NCI-H146 (cell line): ENCODE data around the gene IL1B.

Source experiments
- DNase-seq: peaks from one replicate; lab custom pipeline; 2025; lab: John Stamatoyannopoulos, UW

Gene IL1B

DNA sequence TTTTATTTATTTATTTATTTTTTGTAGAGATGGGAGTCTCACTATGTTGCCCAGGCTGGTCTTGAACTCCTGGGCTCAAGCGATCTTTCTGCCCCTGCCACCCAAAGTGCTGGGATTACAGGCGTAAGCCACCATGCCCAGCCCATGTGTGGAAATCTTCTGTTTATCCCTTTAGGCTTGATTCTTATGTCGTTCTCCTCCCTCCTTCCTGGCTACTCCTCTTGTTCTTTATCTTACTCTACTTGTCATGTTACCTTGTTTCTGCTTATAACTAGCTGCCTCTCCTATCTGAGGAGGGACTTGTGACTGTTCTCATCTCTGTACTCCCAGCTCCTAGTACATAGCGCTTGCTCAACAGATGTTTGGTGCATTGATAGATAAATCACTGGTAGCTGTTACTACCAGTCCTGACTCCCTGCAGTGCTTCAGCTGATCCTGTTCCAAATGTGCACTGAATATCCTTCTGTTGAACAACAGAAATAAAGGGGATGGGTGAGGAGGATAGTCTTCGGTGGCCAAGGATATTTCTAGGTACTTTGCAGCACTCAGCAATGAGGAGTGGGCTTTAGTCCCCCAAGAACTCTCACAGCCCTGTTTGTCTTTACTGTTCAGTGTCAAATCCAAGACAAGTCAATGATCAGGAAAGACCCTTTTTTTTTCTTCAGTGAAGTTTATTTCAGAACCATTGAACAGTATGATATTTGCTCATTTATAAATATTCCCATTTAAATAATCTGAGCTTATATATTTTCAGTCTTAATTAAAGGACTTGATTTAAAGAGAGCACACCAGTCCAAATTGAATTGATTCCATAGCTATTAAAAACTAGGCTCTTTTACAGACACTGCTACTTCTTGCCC, 7.2 kb downstream of the IL1B start:
- no peak for DNase-seq

DNA sequence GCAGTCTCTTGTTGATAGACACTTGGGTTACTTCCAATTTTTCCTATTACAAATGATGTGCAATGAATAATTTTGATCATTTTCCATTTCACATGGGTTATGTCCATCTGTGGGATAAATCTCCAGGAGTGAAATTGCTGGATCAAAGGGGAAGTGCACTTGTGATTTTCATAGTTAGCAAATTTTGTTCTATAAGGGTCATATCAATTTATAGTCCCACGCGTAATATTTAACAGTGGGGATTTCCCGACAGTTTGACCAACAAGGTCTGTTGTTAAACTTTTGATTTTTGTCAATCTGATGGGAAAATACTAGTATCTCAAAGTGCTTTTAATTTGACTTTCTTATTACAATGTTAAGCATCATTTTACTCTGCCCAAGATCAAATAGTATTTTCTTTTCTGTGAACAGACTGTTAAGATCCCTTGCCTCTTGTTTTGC, 8.3 kb downstream of the IL1B start:
- DNase-seq, result no peak

DNA sequence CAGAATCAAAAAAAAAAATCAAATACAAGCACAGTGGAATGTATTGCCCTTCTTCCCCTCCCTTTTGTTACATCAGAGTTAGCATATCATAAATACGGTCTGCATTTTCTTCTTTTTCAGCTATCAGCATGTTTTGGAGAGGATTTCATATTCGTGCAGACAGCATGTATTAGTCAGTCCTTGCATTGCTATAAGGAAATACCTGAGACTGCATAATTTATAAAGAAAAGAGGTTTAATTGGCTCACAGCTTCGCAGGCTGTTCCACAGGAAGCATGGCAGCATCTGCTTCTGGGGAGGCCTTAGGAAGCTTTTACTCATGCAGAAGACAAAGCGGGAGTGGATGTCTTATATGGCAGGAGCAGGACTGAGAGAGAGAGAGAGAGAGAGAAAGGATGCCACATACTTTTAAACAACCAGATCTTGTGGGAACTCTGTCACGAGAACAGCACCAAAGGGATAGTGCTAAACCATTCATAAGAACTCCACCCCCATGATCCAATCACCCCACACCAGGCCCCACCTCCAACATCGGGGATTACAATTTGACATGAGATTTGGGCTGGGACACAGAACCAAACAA, 8.9 kb downstream of the IL1B start:
- no peak for DNase-seq

DNA sequence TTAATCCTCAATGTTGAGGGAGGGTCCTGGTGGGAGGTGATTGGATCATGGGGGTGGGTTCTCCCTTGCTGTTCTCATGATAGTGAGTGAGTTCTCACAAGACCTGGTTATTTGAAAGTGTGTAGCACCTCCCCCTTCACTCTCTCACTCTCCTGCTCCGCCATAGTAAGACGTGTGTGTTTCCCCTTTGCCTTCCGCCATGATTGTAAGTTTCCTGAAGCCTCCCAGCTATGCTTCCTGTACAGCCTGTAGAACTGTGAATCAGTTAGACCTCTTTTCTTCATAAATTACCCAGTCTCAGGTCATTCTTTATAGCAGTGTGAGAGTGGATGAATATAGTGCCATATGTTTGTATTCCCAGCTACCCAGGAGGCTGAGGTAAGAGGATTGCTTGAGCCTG, 9.6 kb downstream of the IL1B start:
- no peak for DNase-seq

DNA sequence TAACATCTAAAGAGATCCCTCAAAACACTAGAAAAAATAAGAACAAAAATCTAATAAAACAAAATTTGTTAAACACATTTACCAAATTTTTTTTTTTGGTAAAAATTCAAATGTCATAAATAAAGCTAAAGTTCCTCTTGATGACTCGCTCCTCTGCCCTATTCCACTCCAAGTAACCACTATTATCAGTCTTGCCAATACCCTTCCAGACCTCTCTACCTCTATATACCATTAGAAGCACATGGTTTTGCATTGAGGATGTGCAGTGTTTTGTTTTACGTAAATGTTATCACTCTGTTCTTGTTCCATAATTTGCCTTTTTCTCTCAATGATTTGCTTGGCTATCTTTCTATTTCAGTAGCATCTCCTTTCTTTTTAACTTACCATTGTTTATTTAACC, 10.9 kb downstream of the IL1B start:
- no peak for DNase-seq

DNA sequence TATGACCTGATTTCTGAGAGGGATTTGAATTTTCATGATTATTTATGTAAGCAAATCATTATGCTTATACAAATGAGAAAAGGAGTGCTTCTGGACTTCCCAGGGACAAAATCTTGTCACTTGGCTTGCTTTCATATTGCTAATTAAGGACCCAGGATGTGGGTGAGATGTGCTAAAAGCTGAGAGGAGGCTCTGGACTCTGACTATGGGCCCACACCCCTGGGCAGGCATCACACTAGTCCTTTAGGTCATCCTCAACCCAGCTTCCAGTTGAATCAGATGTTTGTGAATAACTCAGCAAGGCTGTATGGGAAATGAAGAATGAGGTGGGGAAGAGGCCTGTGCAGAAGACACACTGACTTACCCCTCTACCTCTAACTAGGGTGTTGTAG, 11.9 kb downstream of the IL1B start:
- DNase-seq, result no peak

DNA sequence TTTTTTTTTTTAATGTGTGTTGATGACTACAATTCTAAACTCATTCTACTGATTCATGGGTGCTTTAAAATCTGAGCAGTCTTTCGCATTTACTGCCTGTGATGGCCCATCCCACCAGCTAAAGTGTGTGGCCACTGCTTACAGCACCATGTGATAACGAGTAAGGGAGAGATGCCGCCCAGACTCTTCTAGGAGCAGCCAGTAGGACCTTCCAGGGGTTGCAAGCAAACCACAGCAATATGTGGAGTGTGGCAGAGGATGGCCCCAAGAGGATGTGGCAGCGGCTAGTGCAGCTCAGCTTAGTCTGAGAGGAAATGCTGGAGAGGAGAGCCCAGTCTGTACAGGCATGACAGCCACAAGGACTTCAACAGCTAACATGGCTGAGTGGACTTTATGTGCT, 14.9 kb downstream of the IL1B start:
- no peak for DNase-seq

DNA sequence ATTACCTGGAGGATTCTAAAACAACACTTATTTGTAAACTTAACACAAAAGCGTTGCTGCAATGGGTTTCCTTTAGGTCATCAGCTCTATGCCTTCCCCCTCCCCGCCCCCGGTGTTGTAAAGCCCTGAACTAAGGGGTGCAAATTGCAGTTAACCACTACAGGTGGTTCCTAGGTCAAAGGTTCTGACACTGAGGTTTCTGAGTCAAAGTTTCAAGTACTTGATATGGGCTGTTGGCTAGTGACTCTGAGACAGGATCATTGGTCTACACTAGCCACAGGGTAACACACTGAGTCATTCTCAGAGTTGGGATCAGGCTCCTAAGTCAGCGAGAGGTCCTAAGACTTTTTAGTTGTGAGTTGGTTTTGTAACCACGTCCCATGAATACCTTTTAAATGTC, 15.4 kb downstream of the IL1B start:
- no peak for DNase-seq

DNA sequence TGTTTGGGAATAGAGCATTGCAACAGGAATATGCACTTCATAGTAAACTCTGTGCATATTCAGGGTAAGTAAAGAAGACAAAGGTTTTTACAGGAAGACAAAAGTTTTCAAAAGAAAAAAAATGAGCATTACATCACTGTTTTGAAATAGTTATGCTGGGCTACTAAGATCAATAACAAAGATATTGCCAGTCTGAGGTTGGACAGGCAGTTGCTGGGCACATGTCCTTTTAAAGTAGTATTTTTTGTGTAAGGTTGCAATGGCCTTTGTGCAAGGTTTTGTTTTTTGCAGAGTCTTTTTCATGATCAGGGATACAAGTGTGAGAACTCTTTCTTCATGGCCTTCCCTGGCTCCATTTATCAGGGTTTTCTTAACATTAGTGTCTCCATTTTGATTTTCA, 16.2 kb downstream of the IL1B start:
- DNase-seq, result no peak

DNA sequence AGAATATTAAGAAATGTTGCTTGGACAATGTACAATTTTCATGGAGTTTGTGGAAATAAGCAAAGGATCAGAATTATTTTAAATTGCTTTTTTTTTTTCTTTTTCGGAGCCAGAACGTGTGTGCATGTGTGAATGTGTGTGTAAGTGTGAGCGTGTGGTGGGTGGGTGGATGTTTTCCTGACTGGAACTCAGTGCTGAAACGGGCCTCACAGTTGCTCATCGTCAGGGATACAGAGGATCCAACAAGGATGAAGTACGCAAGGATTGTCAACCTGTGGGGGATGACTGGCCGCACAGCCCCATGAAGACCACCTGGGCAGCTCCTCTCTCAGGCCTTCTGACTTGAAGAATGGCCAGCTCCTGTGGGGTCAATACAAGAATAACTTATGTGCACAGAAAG, 17.5 kb downstream of the IL1B start:
- no peak for DNase-seq

DNA sequence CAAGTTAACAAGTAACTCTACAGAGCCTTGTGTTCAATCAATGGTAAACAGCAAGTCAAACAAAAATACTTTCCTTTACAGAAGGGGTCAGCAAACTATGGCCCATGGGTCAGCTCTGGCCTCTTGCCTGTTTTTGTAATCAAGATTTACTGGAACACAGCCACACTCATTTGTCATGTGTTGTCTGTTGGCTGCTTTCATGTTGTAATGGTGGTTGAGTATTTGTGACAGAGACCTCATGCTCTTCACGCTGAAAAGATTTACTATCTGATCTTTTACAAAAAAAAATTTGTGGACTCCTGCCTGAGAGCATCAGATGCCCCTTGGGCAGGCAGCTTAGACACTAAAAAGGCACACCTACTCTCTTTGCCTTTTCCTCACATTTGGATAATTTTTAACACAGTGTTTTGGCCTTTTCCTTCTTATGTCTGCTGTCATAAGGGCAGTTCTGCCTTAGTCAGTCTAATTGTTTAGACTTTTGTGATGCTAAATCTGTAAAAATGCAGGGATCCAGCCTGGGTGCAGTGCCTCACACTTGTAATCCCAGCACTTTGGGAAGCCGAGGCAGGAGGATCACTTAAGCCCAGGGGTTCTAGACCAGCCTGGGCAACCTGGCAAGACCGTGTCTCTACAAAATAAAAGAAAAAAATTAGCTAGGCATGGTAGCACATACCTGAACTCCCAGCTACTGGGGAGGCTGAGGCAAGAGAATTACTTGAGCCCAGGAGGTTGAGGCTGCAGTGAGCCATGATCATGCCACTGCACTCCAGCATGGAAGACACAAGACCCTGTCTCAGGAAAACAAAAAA, 18.3 kb downstream of the IL1B start:
- DNase-seq, result no peak

DNA sequence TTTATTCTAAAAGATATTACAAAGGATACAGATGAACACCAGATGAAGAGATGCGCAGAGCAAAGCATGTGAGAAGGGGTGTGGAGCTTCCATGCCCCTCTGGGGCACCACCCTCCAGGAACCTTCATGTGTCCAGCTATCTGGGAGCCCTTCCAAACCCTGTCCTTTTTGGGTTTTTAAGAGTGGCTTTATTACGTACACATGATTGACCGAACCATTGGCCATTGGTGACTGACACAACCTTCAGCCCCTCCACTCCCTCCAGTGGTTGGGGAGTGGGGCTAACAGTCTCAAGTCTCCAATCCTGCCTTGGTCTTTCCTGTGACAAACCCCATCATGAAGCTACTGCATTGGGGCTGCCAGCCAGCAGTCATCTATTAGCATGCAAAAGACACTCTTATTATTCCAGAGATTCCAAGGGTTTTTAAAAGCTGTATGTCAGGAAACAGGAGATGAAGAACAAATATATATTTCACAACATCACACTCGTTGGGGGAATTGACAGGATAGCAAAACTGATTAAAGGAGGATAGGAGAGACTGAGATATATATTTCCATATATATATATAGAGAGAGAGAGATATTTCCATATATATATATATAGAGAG, 19.4 kb downstream of the IL1B start:
- DNase-seq, result no peak

DNA sequence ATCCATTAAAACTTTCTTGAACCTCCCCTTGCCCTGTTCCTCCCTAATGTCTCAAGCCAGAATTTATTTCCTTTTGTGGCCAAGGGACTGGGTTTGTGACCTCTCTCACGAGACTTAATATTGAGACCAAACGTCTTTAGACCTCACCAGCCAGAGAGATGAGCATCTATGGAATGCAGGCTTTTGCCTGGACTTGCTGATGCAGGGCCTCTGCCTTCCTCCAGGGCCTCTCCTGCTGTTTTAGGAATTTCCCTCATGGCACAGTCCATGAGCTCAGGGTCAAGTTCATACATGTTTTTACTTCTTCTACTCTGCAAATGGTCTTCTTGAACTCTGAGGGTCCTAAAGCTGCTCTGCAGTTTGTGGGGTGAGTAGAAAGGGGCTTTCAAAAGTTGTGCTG, 22.3 kb downstream of the IL1B start:
- no peak for DNase-seq

DNA sequence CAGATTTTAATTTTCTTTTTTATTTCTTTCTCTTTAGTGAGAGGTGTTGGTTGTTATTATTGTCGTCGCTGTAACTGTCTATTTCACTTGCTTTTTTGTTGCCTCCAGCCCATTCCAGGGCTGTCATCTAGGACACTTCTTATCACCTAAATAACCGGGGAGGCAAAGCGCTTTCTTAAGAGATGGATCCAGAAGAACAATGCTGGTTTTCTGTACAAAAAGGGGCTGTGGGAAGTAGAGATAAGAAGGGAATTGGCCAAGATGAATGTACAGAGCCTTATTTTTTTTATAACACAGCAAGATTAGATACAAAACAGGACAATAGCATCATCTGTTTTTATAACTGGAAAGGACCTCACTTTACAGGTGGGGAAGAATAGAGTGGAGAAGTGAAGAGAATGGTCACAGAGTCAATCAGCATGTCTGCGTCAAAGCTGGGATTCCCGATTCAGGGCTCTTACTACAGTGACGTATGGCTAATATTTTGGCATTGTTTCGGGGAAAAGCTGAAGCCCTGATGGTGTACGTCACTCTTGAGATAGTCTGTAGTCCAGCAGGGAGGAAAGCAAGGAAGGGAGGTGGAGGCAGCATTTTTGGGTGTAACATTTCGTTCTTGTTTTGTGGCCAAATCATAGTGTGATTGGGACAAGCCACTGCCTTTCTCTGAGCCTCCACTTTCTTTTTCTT, 23.2 kb downstream of the IL1B start:
- DNase-seq, result no peak

DNA sequence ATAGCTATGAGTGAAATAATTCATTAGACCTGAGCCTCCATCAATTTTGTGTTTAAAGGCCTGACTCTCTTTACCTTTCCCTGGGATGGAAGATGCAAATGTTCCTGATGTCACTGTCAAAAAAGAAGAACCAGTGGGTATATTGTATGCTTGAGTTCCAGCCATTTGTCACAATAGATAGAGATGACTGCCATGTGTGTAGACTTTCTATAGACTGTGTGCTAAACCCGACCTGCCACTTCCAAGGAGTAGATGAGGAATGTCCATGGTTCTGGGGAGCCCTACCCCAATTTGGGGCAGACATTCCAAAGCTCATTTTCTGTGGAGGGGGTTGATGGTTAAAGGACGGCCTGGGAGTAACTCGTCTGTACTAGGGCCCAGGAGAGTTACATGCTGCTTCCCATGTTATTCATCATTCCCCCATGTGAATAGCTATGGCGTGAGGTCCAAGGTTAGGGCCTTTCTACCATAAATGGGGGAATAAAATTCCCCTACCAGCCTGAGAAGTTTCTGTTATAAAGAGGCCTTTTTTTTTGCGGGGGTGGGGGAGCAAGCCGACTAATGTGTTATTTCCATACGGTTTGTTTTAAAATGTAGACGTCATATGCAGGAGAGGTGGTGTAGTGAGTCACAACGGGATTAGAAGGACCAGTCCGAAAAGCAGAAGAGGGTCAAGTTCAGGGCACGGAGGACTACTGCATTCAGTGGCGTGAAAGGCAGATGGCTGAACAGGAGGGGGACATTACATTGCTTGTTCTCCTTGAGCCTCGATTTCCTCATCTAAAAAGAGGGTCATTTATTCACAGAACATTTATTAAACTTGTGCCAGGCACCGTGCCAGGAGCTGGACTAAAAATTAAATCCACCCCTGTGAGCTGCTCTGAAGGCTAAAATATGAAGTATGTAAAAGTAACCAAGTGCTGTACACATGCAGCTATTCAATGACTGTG, 24.0 kb downstream of the IL1B start:
- no peak for DNase-seq

DNA sequence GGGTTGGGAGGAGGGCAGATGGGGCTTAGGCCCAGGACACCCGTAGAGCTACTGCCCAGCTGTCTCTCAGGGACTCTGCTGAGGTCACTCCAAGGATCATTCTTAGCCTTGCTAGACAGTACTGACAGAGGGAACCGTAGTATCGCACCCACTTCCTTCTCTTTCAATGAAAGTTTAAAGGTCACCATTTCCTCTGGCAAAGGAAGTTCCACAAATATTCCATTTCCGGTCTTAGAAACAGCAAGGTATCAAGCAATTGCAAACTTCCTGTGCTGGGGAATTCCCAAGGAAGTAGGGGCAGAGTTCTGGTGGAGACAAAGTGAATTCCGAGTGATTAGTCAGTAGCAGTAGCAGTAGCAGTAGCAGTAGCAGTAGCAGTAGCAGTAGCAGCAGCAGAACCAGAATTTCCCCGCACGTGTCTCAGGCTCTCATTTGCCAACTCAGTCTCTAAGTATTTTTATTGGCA, 24.7 kb downstream of the IL1B start:
- no peak for DNase-seq

DNA sequence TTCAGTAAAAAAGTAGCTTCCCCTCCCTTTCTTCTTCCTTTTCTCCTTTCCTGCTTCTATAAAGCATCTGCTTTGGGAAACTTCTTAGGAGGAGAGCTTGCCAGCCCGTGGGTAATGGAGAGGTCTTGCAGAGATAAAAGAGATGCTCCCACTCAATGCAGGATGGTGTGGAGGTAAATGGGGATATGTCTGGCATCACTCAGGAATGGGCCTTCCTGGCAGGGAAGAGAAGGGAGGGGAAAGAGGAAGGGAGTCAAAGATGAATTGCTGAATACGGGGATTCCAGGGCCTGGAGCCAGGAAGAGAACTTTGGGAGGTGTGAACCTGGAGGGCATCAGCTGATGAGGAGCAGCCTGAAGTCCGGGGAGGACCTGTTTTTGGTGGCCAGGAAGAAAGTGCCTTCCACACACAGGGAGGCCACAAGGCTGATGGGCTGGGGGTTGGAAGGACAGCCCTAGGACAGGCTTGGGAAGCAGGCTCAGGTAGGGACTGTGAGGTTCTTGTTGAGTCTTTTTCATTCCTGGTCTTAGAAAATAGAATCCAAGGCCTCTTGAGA, 25.2 kb downstream of the IL1B start:
- DNase-seq, result no peak

DNA sequence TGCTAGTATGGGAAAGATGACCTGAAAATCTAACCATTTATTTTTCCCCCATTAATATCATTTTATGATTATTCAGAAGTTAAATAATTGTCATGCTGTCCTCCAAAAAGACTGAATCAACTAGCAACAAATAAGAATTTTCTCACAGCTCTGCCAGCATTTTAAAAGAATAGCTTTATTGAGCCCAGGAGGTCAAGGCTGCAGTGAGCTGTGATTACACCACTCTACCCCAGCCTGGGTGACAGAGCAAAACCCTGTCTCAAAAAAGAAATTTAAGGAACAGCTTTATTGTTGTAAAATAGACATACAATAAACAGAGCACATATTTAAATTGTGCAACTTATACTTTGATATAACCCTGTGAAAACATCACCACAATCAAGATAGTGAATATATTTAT, 27.5 kb downstream of the IL1B start:
- no peak for DNase-seq

DNA sequence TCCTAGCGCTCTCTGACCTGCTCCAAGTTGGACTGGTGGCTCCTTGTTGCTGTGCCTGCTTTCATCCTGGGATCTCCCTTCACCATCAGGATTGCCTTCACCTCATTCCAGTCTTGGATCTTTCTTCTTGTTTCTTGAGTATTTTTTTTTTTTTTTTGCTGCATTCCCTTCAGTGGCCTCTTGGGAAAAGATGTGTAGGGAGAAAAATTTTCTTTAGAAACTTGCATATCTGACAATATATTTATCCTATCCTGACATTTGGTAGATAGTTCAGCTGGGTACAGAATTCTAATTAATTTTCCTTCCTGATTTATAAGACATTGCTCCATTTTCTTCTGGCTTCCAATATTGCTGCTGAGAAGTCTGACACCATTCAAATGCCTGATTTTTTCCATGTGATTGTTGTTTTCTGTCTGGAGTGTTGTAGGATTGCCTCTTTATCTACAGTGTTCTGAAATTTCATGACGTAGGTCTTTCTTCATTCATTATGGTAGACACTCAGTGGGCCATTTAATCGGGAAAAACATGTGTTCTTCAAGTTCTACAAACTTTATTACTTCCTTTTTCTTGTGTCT, 29.3 kb downstream of the IL1B start:
- no peak for DNase-seq

DNA sequence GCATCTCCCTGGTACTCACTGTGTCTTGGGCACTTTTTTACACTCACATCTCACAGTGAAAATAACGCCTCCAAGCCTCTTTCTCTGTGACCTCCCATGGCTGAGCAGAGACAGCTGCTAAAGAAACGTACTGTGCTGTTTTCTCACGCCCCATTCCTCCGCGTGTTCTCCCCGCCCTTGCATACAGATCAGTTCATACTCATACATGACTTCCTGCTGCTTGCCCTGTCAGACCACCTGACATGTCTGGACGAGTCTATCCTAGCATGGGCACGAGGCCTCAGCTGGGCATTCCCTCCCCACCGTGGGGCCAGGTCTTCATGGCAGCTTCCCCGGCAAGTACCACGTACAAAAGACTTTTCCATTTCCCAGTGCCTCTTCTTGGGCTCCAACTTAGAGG, 31.0 kb downstream of the IL1B start:
- DNase-seq, result no peak
